Measurements from ENCODE around the gene ANK2. TPM values are rescaled to one million over a fixed set of nuclear protein-coding genes. Genes with fewer than 3 reads are reported as not detected.

The ANK2 gene
- total RNA-seq, 1 donor from 2014 or later: 58.3 TPM

DNA sequence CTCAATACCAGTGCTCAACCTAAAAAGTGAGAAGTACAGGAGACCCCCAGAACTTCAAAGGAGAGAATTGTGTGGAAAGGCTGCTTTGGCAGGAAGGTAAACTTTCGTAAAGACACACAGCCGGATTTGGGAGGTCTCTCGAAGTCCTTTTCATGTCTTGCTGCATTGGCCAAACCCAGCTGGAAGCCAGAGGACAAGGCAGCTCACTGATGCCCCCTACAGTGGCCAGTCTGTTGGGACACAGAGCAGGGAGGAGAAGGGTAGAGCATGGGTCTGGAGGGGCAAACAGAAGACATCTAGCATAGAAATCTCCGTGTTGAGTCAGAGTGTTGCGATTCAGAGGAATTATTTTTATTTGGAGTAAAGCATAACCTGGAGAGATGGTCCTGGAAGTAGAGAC lies 198.9 kb downstream of the ANK2 start:
- H3K27ac Mint-ChIP-seq (ENCODE audit: unreplicated experiment): no peak overlapping the region
- H3K9me3 Mint-ChIP-seq: peaks cover 5% of the 10 kb centered on the region
- H3K4me3 Mint-ChIP-seq: no peak overlapping the region
- H3K36me3 Mint-ChIP-seq (ENCODE audit: low read depth): peaks cover 5% of the 10 kb centered on the region
- TF ChIP-seq, protein P1, sequence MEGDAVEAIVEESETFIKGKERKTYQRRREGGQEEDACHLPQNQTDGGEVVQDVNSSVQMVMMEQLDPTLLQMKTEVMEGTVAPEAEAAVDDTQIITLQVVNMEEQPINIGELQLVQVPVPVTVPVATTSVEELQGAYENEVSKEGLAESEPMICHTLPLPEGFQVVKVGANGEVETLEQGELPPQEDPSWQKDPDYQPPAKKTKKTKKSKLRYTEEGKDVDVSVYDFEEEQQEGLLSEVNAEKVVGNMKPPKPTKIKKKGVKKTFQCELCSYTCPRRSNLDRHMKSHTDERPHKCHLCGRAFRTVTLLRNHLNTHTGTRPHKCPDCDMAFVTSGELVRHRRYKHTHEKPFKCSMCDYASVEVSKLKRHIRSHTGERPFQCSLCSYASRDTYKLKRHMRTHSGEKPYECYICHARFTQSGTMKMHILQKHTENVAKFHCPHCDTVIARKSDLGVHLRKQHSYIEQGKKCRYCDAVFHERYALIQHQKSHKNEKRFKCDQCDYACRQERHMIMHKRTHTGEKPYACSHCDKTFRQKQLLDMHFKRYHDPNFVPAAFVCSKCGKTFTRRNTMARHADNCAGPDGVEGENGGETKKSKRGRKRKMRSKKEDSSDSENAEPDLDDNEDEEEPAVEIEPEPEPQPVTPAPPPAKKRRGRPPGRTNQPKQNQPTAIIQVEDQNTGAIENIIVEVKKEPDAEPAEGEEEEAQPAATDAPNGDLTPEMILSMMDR (conservative IDR thresholded peaks at IDR 0.05): no peak
- no peak for DNase-seq (ENCODE audit: low read depth, low spot score)
- no peaks in the 10 kb centered on the region for H3K4me1 Mint-ChIP-seq
- H3K27me3 Mint-ChIP-seq (ENCODE audit: low read depth): no peaks in the 10 kb centered on the region

DNA sequence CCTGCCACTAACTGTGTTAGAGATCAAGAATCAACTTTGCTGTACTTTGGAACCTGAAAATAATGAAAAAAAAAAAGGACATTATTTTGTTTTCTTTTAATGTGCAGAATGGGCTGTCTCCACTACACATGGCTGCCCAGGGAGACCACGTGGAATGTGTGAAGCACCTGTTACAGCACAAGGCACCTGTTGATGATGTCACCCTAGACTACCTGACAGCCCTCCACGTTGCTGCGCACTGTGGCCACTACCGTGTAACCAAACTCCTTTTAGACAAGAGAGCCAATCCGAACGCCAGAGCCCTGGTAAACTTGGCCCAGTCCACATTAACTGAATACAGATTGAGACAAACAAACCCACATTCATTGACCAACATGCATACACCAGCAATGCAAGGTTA lies 206.2 kb downstream of the ANK2 start:
- no peaks in the 10 kb centered on the region for H3K9me3 Mint-ChIP-seq
- peaks cover 9% of the 10 kb centered on the region for H3K36me3 Mint-ChIP-seq (ENCODE audit: low read depth)
- H3K27me3 Mint-ChIP-seq (ENCODE audit: low read depth): no peaks in the 10 kb centered on the region
- TF ChIP-seq, protein P1 (conservative IDR thresholded peaks at IDR 0.05): no peak
- H3K27ac Mint-ChIP-seq (ENCODE audit: unreplicated experiment): no peak overlapping the region
- peaks cover under 1% of the 10 kb centered on the region for H3K4me1 Mint-ChIP-seq
- no peak for DNase-seq (ENCODE audit: low read depth, low spot score)
- no peak overlapping the region for H3K4me3 Mint-ChIP-seq

DNA sequence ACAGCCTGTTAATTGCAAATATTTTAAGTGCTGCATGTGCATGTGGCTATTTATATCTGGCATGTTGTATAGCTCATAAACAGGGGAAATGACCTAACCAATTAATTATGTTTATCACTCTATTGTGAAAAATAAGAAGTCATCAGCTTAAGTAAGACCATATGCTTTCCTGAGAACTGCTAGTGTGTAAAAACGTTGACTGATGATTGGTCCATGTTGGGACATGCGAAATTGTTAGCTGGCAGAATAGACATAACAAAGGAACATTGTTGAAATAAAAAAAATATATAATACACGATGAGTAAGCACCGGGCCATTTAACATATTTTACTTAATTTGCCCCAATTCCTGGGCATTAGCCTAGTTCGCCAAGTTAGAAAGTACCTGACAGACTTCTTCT lies 207.5 kb downstream of the ANK2 start:
- Mint-ChIP-seq H3K27ac (ENCODE audit: unreplicated experiment) (no peak overlapping the region), H3K36me3 (ENCODE audit: low read depth) (peaks cover 11% of the 10 kb centered on the region), H3K4me1 (peaks cover 4% of the 10 kb centered on the region), H3K4me3 (no peak overlapping the region), H3K27me3 (ENCODE audit: low read depth) (no peaks in the 10 kb centered on the region), H3K9me3 (no peaks in the 10 kb centered on the region)
- TF ChIP-seq, protein P1 (conservative IDR thresholded peaks at IDR 0.05): no peak
- DNase-seq (ENCODE audit: low read depth, low spot score): no peak

DNA sequence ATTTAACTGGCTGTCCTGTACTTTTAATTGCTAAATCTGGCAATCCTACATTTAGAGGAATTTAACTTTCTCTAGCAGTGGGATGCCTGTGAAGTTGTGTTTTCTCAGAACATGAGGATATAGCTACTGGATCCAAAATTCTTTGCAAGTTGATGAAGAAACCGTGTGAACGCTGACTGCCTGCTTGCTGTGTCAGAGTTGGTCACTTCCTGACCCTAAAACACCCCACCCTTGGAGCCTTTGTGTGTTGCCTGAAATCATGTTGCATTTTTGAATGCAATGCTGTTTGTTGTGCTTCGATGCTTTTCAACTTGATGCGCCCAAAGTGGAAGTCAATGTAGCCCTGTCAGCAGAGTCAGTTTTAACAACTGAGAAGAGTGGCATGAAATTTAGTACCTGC lies 211.2 kb downstream of the ANK2 start:
- Mint-ChIP-seq H3K4me1 (peaks cover 4% of the 10 kb centered on the region), H3K27ac (ENCODE audit: unreplicated experiment) (no peak overlapping the region), H3K9me3 (no peaks in the 10 kb centered on the region), H3K36me3 (ENCODE audit: low read depth) (peaks cover 11% of the 10 kb centered on the region), H3K4me3 (no peak overlapping the region), H3K27me3 (ENCODE audit: low read depth) (no peaks in the 10 kb centered on the region)
- TF ChIP-seq, protein P1 (conservative IDR thresholded peaks at IDR 0.05): no peak
- no peak for DNase-seq (ENCODE audit: low read depth, low spot score)

DNA sequence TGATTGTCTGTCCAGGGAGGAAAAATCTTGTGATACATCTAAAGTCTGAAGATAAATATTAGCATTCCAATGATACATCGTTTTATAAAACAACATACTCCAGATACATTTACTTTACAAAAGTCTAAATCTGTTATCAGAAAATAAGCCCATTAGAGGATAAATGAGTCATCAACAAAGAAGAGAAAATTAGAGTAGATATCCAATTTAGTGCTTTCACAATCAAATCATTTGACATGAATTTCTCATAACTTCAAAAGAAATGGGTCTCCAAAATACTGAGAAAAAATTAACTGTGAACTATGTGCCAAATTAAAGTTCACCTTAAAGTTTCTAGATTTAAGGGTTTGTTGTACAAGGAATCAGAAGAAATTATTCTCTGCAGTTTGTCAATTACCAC lies 213.8 kb downstream of the ANK2 start:
- Mint-ChIP-seq H3K27ac (ENCODE audit: unreplicated experiment) (no peak overlapping the region), H3K36me3 (ENCODE audit: low read depth) (peaks cover 24% of the 10 kb centered on the region), H3K4me3 (no peak overlapping the region), H3K27me3 (ENCODE audit: low read depth) (no peaks in the 10 kb centered on the region), H3K4me1 (peaks cover 4% of the 10 kb centered on the region), H3K9me3 (peaks cover 3% of the 10 kb centered on the region)
- TF ChIP-seq, protein P1 (conservative IDR thresholded peaks at IDR 0.05): no peak
- DNase-seq (ENCODE audit: low read depth, low spot score): no peak
